Stimulated activated CD8-positive, alpha-beta memory T cell treated with anti-CD3 and anti-CD28 coated beads, Interleukin-15, amount 100 ng/mL, for 48 hours (primary cell): ENCODE data around the gene FAIM2.

ENCODE experiments used
- DNase-seq, 2 donors: peaks; one replicate each; pipeline ENCODE4 v3.0.0-alpha.2; 2020; ENCODE audit warnings: low read depth in 2 of 2

Gene FAIM2

GRCh38 chr12:49894751-49895148 lies 8.9 kb downstream of the FAIM2 start:
- DNase-seq, result no peak

DNA sequence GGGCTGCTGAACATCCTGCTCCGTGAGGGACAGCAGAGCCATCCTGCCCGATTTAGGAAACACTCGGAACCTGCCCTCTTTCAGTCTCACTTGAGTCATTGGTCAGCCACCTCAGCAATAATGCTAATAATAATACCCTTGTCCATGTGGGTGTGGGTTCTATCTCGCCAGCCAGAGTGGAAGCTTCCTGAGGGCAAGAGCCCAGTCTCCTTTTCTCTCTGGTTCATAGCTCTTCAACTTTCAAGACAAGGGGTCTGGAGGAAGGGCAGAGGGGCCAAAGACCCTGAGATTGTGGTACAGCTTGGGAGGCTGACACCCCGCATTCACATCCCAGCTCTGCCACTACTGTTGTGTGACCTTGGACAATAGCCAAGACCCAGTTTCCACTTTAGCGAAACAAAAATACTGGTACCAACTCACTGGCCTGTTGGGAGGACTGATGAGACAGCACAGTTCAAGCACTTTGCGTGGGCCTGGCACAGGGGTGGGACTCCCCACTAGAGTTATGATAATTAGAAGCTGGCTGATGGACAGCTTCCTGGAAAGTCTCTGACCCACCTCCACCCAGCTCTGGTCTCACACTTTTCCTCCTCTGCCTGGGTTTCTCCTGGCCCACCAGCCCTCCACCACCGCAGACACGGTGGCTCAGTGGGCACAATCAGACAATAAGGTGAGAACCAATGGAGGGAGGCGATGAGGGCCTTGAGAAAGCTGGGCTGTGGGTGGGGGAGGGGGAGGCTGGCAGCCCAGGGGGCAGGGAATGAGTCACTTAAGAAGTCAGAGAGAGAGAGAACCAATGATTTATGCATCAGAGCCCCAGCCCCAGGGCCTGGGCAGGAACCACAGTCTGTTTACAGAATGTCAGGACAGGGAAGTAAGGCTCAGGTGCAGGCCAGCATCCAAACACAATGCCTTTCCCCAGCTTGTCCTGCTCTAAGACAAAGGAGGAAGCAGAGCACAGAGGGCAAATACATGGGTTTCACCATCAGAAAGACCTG lies 9.6 kb downstream of the FAIM2 start:
- no peak for DNase-seq

DNA sequence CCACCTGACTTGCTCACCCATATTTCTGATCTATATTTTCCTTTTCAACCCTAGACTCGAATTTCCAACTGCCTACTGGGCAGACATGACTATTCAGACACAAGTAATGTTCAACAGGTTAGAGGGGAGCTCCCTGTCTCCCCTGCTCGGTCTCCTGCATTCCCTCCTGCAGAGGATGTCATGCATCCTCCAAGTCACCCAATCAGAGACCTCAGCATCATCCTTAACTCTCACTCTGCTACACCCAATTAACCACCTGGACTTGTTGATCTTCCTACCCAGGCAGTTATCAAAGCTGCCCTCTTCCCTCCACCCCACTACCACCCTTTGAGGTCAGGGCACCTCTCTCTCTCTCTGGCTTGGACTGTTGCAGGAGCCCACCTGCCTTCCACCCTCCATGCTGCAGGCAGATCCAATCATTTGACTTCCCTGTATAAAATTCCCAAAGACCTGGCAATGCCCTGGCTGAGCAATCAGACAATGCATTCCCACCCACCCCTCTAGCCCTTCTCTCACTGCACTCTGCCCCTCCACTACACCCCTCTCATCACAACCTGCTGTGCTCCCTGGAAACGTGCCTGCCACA lies 10.9 kb downstream of the FAIM2 start:
- no peak for DNase-seq

DNA sequence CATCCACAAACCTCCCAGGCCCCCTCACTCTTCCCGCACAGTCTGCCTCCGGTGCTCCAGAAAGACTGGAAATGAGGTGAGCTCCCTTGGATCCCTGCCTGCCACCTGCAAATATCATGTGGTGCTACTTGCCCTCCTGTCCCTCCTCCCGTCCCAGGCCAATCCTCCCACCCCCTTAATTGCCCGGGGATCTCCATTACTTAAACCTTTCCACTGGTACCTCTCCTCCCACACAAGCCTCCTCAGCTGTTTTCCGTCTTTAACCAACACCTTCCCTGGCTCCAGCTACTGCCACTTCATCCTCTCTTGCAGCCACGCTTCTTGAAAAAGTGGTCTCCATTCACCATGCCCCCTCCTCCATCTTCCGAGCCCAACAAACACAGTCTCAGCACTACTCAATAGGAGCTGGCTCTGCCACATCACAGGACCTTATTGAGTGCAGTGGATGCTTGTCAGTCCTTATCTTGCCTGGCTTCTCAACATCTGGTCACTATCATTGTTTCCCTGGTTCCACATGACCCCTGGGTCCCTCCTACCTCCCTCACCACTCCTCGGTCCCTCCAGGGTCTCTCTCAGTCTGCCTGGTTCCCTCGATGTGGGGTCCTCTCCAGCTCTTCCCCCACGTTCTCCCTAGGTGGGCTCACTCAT lies 11.5 kb downstream of the FAIM2 start:
- DNase-seq, result no peak

DNA sequence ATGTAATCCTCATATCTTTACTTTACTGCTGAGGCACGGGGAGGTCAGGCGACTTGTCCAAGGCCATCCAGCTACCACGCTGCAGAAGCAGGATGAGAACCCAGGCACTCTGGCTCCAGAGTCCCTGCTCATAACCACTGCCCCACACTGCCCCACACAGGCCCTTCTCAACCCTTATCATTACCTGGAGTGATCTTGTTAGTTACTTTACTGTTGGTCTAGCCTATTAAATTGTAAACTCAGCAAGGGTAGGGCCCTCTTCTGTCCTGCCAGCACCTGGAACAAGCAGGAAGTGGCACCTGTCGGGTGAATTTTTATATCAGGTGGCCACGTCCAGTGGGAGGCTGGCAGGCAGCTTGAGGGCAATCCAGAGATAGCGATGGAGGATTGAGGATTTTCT lies 12.2 kb downstream of the FAIM2 start:
- DNase-seq, result no peak

- no peak for DNase-seq
Measured at GRCh38 chr12:49891012-49891411, 12.7 kb downstream of the FAIM2 start.

GRCh38 chr12:49890096-49890461 lies 13.6 kb downstream of the FAIM2 start:
- no peak for DNase-seq

DNA sequence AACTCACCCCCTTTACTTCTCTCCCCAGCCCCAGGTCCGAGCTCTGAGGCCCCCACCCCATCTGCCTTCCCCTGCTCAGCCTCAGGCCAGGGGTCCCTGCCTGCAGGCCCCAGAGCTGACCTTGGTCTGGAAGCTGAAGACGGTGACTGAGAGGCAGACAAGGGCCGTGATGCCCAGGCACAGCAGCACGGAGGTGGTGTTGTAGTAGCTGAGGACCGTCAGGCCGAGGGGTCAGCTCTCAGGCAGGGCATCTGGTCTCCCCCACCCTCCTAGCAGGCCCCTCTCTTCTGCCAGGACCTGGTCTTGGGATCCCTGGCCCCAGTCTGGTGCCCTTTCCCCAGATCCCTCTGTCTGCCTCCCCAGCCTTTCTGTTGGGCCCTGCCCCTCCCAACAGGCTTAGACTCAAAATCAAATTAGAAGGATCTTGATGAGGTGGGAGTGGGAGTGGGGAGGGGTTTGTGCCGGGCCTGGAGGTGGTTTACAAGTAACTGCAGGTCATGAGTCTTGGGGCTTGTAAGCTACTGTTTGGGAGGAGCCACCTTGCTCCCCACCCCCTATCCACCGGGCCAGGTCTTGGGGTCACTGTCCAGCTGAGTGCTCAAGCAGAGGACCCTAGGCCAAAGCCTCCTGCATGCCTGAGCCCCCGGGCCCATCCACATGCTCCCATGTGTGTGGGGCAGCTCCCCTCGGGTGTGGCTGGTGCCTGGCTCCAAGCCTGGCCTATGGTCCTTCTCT lies 14.2 kb downstream of the FAIM2 start:
- DNase-seq, result no peak

DNA sequence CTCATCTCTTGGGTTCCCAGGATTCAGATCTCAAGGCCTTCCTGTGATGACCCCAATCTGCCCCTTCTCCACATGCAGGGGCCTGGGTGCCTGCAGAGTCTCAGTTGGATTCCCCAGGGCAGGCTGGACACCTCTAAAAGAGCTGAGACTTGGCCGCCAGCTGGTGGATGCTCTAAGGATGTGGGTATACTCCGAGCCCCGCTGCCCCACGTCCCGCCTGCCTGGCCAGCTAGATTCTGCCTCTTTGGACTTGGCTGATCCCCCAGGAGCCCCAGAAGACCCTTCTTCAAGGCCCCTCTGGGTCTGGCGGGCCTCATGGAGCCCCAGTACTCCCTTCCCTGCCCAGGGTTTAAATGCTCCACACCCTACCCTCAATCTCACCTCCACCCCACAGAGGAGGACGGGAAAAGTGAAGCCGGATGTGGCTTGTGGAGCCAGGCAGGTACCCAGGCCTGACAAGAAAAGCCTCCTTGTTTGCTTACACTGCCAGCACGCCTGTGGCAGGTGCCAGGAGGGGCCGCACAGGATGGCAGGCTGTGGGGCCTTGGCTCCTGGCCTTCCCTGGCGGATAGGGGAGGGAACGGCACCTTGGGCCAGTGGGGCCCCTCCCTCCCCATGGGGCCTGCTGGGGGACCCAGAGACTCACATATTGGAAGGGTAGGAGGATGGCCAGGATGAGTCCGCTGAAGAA lies 15.1 kb downstream of the FAIM2 start:
- no peak for DNase-seq

DNA sequence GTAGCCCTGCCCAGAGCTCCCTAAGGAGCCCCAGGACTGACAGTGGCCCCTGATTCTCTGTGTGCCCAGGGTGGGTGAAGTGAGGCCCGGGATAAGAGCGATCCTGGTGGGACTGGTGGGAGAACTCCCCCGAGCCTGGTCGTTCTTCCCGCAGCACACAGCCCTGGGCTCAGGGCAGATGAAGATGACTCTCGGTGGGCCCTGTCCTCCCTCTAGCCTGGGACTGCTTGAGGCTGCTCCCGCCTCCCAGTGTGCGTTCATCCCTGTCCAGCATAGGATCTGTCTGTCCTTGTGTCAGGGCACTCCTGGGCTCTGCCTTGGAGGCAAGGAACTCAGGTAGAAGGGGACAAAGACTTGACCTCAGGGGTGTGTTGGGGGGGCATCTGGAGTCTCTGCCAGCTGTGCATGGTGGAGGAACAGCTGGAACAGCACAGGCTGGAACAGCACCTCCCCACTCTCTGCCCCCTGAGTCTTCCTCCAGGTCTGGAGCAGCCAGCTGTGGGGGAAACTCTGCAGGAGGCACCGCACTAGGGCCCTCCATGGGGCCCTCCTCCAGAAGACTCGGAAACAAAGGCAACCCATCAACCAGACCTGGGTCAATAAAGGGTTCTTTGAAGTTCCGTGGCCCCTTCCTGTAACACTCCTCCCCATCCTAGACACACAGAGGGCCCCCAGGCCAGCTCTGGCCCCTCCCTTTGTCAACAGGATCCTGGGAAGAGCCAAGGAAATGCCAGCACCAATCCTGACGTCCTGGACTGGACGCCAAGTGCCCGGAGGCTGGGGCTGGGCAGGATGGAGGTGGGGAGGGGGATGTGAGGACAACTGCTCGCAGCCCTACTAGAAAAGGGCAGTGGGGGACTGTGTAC lies 15.9 kb downstream of the FAIM2 start:
- no peak for DNase-seq

- DNase-seq, result no peak
Measured at GRCh38 chr12:49887091-49887490, 16.6 kb downstream of the FAIM2 start.

DNA sequence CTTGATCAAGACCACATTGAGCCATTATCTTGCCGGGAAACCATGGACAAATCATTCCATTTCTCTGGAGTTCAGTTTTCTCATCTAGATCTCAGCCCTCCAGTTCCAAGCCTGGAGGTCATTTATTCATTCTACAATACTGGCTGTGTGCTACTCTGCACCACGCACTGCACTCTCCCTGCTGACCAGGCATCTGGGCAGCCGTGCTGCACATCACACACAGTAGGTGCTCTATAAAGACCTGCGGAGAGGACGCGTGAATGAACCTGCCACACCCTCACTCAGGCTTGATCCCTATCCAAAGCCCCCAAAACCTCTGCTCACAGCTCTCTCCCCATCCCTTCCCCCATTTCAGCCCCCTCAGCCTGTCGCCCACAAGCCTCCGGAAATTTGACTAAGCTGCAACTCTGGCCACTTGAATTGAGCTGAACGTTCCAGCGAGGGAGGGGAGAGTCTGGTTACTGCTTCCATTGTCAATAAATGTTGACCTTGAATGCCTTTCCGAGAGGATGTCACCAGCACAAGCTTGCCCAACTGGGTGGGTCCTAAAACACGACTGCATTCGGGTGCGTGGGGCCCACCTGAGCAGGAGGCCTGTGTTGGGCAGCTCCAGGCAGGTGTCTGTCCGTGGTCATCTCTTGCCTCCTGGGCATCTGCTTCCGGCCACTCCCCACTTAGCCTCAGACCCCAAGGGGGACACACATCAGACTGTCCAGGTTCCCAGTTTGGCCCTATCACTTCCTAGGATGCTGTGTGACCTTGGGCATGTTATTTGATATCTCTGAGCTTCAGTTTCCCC lies 17.8 kb downstream of the FAIM2 start:
- DNase-seq, result no peak

GRCh38 chr12:49885118-49885517 lies 18.6 kb downstream of the FAIM2 start:
- no peak for DNase-seq

DNA sequence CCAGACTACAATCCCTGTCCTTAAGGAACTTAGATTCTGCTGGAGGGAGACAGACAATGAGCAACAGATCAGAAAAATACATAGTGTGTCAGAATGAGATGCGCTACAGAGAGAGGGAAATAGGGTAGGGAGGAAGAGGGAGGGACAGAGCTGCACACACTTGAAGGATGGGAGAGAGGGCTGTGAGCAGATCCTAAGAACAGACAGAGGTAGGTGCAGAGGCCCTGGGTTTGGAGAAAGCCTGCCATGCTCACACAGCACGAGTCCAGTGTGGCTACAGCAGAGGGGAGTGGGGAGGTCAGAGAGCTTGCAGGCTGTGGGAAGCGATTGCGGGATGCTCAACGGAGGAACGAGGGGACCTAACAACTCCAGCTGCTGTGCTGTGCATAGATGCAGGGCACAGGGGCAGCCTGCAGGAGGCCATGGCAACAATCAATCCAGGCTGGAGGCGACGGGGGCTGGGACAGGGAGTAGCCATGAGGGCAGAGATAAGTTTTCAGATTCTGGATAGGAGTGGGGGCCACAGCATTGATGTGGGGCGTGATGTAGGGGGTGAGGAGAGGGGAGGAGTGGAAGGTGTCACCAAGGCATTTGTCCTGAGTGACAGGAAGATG lies 20.7 kb downstream of the FAIM2 start:
- DNase-seq, result no peak

GRCh38 chr12:49882248-49882850 lies 21.4 kb downstream of the FAIM2 start:
- DNase-seq, result no peak

GRCh38 chr12:49881415-49882247 lies 22.1 kb downstream of the FAIM2 start:
- DNase-seq, result no peak

DNA sequence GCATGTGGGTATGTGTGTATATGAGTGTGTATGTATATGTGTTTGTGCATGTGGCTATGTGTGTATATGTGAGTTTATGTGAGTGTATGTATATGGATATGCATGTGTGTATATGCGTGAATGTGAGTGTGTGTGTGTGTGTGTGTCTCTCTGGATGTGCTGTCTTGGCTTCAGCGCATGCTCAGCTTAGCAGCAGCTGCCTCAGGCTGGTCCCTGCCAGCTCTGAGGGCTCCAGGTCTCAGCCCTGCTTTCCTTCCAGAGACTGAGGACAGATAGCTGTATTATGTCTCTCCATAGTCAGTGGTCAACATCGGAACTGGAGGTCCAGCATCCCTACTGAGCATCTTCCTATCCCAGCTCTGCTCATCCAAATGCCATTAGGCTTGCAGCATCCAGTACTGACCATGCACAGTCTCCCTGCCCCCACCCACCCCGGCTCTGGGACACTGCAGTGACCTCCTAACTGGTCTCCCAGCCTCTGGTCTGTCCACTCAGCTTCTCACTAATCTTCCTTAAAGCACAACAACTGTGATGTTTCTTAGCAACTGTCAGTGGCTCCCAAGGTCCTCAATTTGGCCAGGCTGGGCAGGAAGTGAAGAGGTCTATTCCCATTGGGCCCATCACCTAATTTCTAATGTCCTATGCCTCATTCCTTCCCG lies 22.8 kb downstream of the FAIM2 start:
- DNase-seq, result no peak
